Panc1 (cell line): Measurements from ENCODE around the gene TUBA3C.

Source experiments
- TF ChIP-seq, protein P1 (sequence below), 2 experiments: IDR thresholded peaks; 2 replicates each; pipeline ENCODE4 v1.6.1; 2011 to 2012; ENCODE audit warnings: low read depth in 2 of 2, control low read depth in 1 of 2, low read length in 1 of 2, mild to moderate bottlenecking in 1 of 2, moderate library complexity in 1 of 2; ENCODE audit not compliant: insufficient read depth in 1 of 2
- TF ChIP-seq, protein P2 (sequence below): fragments of 450-650 bp; IDR thresholded peaks from 2 replicates; pipeline ENCODE4 v1.5.1; 2017; ENCODE audit warnings: mild to moderate bottlenecking

DNA sequence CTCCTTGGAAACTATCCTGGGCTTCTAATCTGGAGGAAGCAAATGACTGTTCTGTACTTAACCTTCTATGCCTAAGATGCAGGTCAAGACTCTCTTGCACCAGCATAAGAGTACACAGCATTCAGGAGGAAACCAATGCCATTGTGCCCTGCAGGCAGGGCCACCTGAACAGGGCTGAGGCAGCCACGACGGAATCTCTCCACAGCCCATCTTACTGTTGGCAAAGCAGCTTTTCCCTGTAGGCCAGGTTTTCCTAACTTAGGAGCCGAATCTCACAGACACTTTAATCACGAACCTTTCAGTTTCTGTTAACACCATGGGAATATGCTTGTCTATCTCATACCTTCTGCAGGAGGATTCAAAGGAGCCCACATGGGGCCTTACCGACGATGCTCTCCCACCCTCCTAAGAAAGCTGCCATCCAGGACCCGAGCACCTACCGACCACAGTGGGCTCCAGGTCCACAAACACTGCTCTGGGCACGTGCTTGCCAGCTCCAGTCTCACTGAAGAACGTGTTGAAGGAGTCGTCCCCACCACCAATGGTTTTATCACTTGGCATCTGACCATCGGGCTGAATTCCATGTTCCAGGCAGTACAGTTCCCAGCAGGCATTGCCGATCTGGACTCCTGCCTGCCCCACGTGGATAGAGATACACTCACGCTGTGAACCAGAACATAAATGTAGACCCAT, 2.6 kb downstream of the TUBA3C start:
- TF ChIP-seq, protein P1, sequence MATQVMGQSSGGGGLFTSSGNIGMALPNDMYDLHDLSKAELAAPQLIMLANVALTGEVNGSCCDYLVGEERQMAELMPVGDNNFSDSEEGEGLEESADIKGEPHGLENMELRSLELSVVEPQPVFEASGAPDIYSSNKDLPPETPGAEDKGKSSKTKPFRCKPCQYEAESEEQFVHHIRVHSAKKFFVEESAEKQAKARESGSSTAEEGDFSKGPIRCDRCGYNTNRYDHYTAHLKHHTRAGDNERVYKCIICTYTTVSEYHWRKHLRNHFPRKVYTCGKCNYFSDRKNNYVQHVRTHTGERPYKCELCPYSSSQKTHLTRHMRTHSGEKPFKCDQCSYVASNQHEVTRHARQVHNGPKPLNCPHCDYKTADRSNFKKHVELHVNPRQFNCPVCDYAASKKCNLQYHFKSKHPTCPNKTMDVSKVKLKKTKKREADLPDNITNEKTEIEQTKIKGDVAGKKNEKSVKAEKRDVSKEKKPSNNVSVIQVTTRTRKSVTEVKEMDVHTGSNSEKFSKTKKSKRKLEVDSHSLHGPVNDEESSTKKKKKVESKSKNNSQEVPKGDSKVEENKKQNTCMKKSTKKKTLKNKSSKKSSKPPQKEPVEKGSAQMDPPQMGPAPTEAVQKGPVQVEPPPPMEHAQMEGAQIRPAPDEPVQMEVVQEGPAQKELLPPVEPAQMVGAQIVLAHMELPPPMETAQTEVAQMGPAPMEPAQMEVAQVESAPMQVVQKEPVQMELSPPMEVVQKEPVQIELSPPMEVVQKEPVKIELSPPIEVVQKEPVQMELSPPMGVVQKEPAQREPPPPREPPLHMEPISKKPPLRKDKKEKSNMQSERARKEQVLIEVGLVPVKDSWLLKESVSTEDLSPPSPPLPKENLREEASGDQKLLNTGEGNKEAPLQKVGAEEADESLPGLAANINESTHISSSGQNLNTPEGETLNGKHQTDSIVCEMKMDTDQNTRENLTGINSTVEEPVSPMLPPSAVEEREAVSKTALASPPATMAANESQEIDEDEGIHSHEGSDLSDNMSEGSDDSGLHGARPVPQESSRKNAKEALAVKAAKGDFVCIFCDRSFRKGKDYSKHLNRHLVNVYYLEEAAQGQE (IDR thresholded peaks at IDR 0.05; ENCODE audit: insufficient read depth in 1 of 2, low read depth in 2 of 2, low read length in 1 of 2): no peak
- TF ChIP-seq, protein P2, sequence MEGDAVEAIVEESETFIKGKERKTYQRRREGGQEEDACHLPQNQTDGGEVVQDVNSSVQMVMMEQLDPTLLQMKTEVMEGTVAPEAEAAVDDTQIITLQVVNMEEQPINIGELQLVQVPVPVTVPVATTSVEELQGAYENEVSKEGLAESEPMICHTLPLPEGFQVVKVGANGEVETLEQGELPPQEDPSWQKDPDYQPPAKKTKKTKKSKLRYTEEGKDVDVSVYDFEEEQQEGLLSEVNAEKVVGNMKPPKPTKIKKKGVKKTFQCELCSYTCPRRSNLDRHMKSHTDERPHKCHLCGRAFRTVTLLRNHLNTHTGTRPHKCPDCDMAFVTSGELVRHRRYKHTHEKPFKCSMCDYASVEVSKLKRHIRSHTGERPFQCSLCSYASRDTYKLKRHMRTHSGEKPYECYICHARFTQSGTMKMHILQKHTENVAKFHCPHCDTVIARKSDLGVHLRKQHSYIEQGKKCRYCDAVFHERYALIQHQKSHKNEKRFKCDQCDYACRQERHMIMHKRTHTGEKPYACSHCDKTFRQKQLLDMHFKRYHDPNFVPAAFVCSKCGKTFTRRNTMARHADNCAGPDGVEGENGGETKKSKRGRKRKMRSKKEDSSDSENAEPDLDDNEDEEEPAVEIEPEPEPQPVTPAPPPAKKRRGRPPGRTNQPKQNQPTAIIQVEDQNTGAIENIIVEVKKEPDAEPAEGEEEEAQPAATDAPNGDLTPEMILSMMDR: no peak
